ENCODE data around the gene MRPS18A. TPM values are rescaled to one million over a fixed set of nuclear protein-coding genes. Genes with fewer than 3 reads are reported as not detected.

MRPS18A gene
- total and polyA plus RNA-seq, 2 donors from 2014 or later: 36.4 to 103 TPM

- FAIRE-seq (no peak), DNase-seq (no peak)
- TF ChIP-seq CTCF (IDR thresholded peaks at IDR 0.05; ENCODE audit: borderline replicate concordance, extremely low read depth, insufficient read depth): no peak
- Histone ChIP-seq H3K4me3 (ENCODE audit: low read length in 3 of 3) (no peak overlapping the region), H3K4me1 (ENCODE audit: control insufficient read depth in 2 of 3, insufficient read depth in 2 of 3, low read depth in 1 of 3, low read length in 3 of 3) (no peaks in the 10 kb centered on the region), H3K27ac (ENCODE audit: low read depth in 2 of 2, low read length in 2 of 2) (no peak overlapping the region), H3K9ac (ENCODE audit: low read length in 3 of 3) (no peak overlapping the region), H3K27me3 (ENCODE audit: control insufficient read depth, insufficient read depth, low read length) (no peaks in the 10 kb centered on the region), H3K9me3 (ENCODE audit: control insufficient read depth in 2 of 3, insufficient read depth in 1 of 3, low read length in 3 of 3) (no peaks in the 10 kb centered on the region), H3K36me3 (ENCODE audit: control insufficient read depth in 2 of 3, insufficient read depth in 3 of 3, low read length in 3 of 3) (peaks cover 4 to 68% (median 31%) of the 10 kb centered on the region in 3 donors)
- intact Hi-C loops (cut with DNase I): no loop called here
Measured at GRCh38 chr6:43678341-43678740, 9.2 kb downstream of the MRPS18A start.

GRCh38 chr6:43677759-43678158 is 9.8 kb downstream of the MRPS18A start:
- H3K36me3 ChIP-seq (ENCODE audit: control insufficient read depth in 2 of 3, insufficient read depth in 3 of 3, low read length in 3 of 3): peaks cover 4 to 68% (median 31%) of the 10 kb centered on the region in 3 donors
- H3K9me3 ChIP-seq (ENCODE audit: control insufficient read depth in 2 of 3, insufficient read depth in 1 of 3, low read length in 3 of 3): no peaks in the 10 kb centered on the region
- H3K4me3 ChIP-seq (ENCODE audit: low read length in 3 of 3): no peak overlapping the region
- DNase-seq (no peak), FAIRE-seq (no peak)
- TF ChIP-seq CTCF (IDR thresholded peaks at IDR 0.05; ENCODE audit: borderline replicate concordance, extremely low read depth, insufficient read depth): no peak
- H3K27me3 ChIP-seq (ENCODE audit: control insufficient read depth, insufficient read depth, low read length): no peaks in the 10 kb centered on the region
- H3K27ac ChIP-seq (ENCODE audit: low read depth in 2 of 2, low read length in 2 of 2): no peak overlapping the region
- H3K4me1 ChIP-seq (ENCODE audit: control insufficient read depth in 2 of 3, insufficient read depth in 2 of 3, low read depth in 1 of 3, low read length in 3 of 3): no peaks in the 10 kb centered on the region
- intact Hi-C loops (cut with DNase I): no loop called here
- no peak overlapping the region for H3K9ac ChIP-seq (ENCODE audit: low read length in 3 of 3)

DNA sequence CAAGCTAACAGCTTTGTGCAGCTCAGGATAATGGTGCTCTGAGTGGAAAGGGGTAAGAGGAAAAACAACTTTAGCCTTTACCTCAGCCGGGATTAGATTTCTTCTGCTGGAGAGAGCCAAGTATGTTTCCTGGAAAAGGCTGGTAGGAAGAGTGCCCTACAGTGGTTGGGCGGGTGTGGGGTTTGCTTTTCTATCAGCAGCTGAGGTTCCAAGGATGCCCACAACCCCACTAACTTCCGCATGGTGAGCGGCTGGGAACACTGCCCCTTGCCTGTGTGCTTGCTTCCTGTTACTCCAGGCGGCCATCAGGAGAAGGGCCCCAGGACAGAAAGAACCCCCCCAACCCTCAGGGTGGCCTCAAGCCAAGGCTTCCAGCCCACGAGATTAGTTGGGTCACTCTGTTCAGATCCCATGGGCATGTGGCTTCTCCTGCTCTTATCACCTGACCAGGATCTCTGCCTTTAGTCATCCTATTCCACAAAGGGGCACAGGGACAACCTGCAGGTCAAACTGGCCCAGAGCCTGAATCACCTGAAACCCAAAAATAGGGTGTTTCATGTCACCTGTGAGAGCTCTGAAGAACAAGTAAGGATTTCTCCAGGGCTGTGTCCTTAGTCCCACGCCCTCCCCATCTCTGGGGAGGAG is 10.5 kb downstream of the MRPS18A start:
- no peaks in the 10 kb centered on the region for H3K4me1 ChIP-seq (ENCODE audit: control insufficient read depth in 2 of 3, insufficient read depth in 2 of 3, low read depth in 1 of 3, low read length in 3 of 3)
- TF ChIP-seq CTCF (IDR thresholded peaks at IDR 0.05; ENCODE audit: borderline replicate concordance, extremely low read depth, insufficient read depth): no peak
- no peak for DNase-seq
- no peak for FAIRE-seq
- H3K36me3 ChIP-seq (ENCODE audit: control insufficient read depth in 2 of 3, insufficient read depth in 3 of 3, low read length in 3 of 3): peaks cover 4 to 68% (median 31%) of the 10 kb centered on the region in 3 donors
- no peaks in the 10 kb centered on the region for H3K27me3 ChIP-seq (ENCODE audit: control insufficient read depth, insufficient read depth, low read length)
- H3K9ac ChIP-seq (ENCODE audit: low read length in 3 of 3): no peak overlapping the region
- intact Hi-C loops (cut with DNase I): no loop called here
- H3K9me3 ChIP-seq (ENCODE audit: control insufficient read depth in 2 of 3, insufficient read depth in 1 of 3, low read length in 3 of 3): no peaks in the 10 kb centered on the region
- H3K4me3 ChIP-seq (ENCODE audit: low read length in 3 of 3): no peak overlapping the region
- H3K27ac ChIP-seq (ENCODE audit: low read depth in 2 of 2, low read length in 2 of 2): no peak overlapping the region

DNA sequence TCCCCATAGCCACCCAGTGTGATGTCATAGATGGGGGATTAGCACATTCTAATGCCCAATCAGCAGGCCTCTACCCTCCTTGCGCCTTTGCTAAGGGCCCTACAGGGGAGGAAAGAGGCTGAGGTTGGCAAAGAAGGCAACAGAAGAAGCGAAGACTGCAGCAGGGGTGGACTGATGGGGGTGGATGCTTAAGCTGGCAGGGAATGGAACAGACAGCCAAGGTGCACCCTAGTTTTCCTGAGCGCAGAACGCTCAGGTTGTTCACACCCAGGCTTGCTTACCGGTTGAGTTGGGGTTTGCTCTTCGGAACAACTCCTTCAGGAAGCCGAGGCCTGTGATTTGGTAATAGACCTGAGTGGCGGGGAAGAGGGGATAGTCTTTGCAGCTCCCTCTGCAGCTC is 12.7 kb downstream of the MRPS18A start:
- DNase-seq (no peak), FAIRE-seq (no peak)
- TF ChIP-seq CTCF (IDR thresholded peaks at IDR 0.05; ENCODE audit: borderline replicate concordance, extremely low read depth, insufficient read depth): no peak
- Histone ChIP-seq H3K9ac (ENCODE audit: low read length in 3 of 3) (no peak overlapping the region), H3K27ac (ENCODE audit: low read depth in 2 of 2, low read length in 2 of 2) (no peak overlapping the region), H3K36me3 (ENCODE audit: control insufficient read depth in 2 of 3, insufficient read depth in 3 of 3, low read length in 3 of 3) (peaks cover 3 to 68% (median 30%) of the 10 kb centered on the region in 3 donors), H3K4me1 (ENCODE audit: control insufficient read depth in 2 of 3, insufficient read depth in 2 of 3, low read depth in 1 of 3, low read length in 3 of 3) (no peaks in the 10 kb centered on the region), H3K27me3 (ENCODE audit: control insufficient read depth, insufficient read depth, low read length) (no peaks in the 10 kb centered on the region), H3K9me3 (ENCODE audit: control insufficient read depth in 2 of 3, insufficient read depth in 1 of 3, low read length in 3 of 3) (no peaks in the 10 kb centered on the region), H3K4me3 (ENCODE audit: low read length in 3 of 3) (no peak overlapping the region)
- intact Hi-C loops (cut with DNase I): no loop called here

All from kidney (tissue), 14 donors.